Measurements from ENCODE around the gene ROR1. TPM values are rescaled to one million over a fixed set of nuclear protein-coding genes. Genes with fewer than 3 reads are reported as not detected.

ROR1 gene
- total and polyA plus RNA-seq, 2 donors (not counting 1 experiment from before 2014, with no cell fraction given) = 14.5 to 16.5 TPM

GRCh38 chr1:63991685-63992084 is 217.9 kb downstream of the ROR1 start:
- DNase-seq (ENCODE audit: low read depth in 2 of 2) = no peak
- Histone ChIP-seq H3K27me3 (ENCODE audit: control insufficient read depth, insufficient read depth, low read length) (no peaks in the 10 kb centered on the region), H3K27ac (ENCODE audit: insufficient read depth, low read length) (no peak overlapping the region), H3K4me2 (ENCODE audit: extremely low read depth, insufficient read depth, low read length) (no peak overlapping the region), H3K4me3 (replicated peaks in 1 of 4; ENCODE audit: control extremely low read depth in 1 of 4, insufficient read depth in 1 of 4, low read depth in 3 of 4, low read length in 4 of 4) (no peak overlapping the region), H4K20me1 (ENCODE audit: control insufficient read depth, extremely low read depth, insufficient read depth, low read length) (no peaks in the 10 kb centered on the region), H3K79me2 (ENCODE audit: control insufficient read depth, insufficient read depth, low read length) (no peaks in the 10 kb centered on the region), H3K36me3 (ENCODE audit: control insufficient read depth, insufficient read depth, low read length) (no peaks in the 10 kb centered on the region), H3K4me1 (ENCODE audit: control insufficient read depth, extremely low read depth, insufficient read depth, low read length) (no peaks in the 10 kb centered on the region), H3K9ac (ENCODE audit: insufficient read depth, low read length) (no peak overlapping the region), H3K9me3 (ENCODE audit: control insufficient read depth, insufficient read depth, low read depth, low read length) (no peaks in the 10 kb centered on the region), H2AFZ (ENCODE audit: low read length) (no peak overlapping the region)
- TF ChIP-seq EZH2 (IDR thresholded peaks at IDR 0.05; ENCODE audit: low read length, missing control alignments) = no peak
- TF ChIP-seq, protein P1, sequence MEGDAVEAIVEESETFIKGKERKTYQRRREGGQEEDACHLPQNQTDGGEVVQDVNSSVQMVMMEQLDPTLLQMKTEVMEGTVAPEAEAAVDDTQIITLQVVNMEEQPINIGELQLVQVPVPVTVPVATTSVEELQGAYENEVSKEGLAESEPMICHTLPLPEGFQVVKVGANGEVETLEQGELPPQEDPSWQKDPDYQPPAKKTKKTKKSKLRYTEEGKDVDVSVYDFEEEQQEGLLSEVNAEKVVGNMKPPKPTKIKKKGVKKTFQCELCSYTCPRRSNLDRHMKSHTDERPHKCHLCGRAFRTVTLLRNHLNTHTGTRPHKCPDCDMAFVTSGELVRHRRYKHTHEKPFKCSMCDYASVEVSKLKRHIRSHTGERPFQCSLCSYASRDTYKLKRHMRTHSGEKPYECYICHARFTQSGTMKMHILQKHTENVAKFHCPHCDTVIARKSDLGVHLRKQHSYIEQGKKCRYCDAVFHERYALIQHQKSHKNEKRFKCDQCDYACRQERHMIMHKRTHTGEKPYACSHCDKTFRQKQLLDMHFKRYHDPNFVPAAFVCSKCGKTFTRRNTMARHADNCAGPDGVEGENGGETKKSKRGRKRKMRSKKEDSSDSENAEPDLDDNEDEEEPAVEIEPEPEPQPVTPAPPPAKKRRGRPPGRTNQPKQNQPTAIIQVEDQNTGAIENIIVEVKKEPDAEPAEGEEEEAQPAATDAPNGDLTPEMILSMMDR (conservative IDR thresholded peaks at IDR 0.05 in 1 of 2, IDR thresholded peaks at IDR 0.05 in 1 of 2; ENCODE audit: low read depth in 1 of 2, low read length in 2 of 2) = no peak

GRCh38 chr1:64000021-64000420 is 226.2 kb downstream of the ROR1 start:
- Histone ChIP-seq H3K9ac (ENCODE audit: insufficient read depth, low read length) (no peak overlapping the region), H3K9me3 (ENCODE audit: control insufficient read depth, insufficient read depth, low read depth, low read length) (no peaks in the 10 kb centered on the region), H3K4me1 (ENCODE audit: control insufficient read depth, extremely low read depth, insufficient read depth, low read length) (peaks cover 2% of the 10 kb centered on the region), H2AFZ (ENCODE audit: low read length) (no peak overlapping the region), H3K36me3 (ENCODE audit: control insufficient read depth, insufficient read depth, low read length) (no peaks in the 10 kb centered on the region), H3K4me2 (ENCODE audit: extremely low read depth, insufficient read depth, low read length) (no peak overlapping the region), H4K20me1 (ENCODE audit: control insufficient read depth, extremely low read depth, insufficient read depth, low read length) (no peaks in the 10 kb centered on the region), H3K27ac (ENCODE audit: insufficient read depth, low read length) (no peak overlapping the region), H3K79me2 (ENCODE audit: control insufficient read depth, insufficient read depth, low read length) (no peaks in the 10 kb centered on the region), H3K27me3 (ENCODE audit: control insufficient read depth, insufficient read depth, low read length) (no peaks in the 10 kb centered on the region), H3K4me3 (replicated peaks in 1 of 4; ENCODE audit: control extremely low read depth in 1 of 4, insufficient read depth in 1 of 4, low read depth in 3 of 4, low read length in 4 of 4) (no peak overlapping the region)
- TF ChIP-seq, protein P1 (conservative IDR thresholded peaks at IDR 0.05 in 1 of 2, IDR thresholded peaks at IDR 0.05 in 1 of 2; ENCODE audit: low read depth in 1 of 2, low read length in 2 of 2) = no peak
- TF ChIP-seq EZH2 (IDR thresholded peaks at IDR 0.05; ENCODE audit: low read length, missing control alignments) = no peak
- peak; percentile 52 to 77 for DNase-seq (ENCODE audit: low read depth in 2 of 2)

- H4K20me1 ChIP-seq (ENCODE audit: control insufficient read depth, extremely low read depth, insufficient read depth, low read length) = no peaks in the 10 kb centered on the region
- H3K36me3 ChIP-seq (ENCODE audit: control insufficient read depth, insufficient read depth, low read length) = no peaks in the 10 kb centered on the region
- H3K4me3 ChIP-seq (replicated peaks in 1 of 4; ENCODE audit: control extremely low read depth in 1 of 4, insufficient read depth in 1 of 4, low read depth in 3 of 4, low read length in 4 of 4) = no peak overlapping the region
- no peak for TF ChIP-seq EZH2 (IDR thresholded peaks at IDR 0.05; ENCODE audit: low read length, missing control alignments)
- TF ChIP-seq, protein P1 (conservative IDR thresholded peaks at IDR 0.05 in 1 of 2, IDR thresholded peaks at IDR 0.05 in 1 of 2; ENCODE audit: low read depth in 1 of 2, low read length in 2 of 2) = no peak
- no peak overlapping the region for H3K9ac ChIP-seq (ENCODE audit: insufficient read depth, low read length)
- H3K27ac ChIP-seq (ENCODE audit: insufficient read depth, low read length) = no peak overlapping the region
- no peaks in the 10 kb centered on the region for H3K79me2 ChIP-seq (ENCODE audit: control insufficient read depth, insufficient read depth, low read length)
- H3K27me3 ChIP-seq (ENCODE audit: control insufficient read depth, insufficient read depth, low read length) = no peaks in the 10 kb centered on the region
- no peak overlapping the region for H2AFZ ChIP-seq (ENCODE audit: low read length)
- H3K9me3 ChIP-seq (ENCODE audit: control insufficient read depth, insufficient read depth, low read depth, low read length) = no peaks in the 10 kb centered on the region
- H3K4me2 ChIP-seq (ENCODE audit: extremely low read depth, insufficient read depth, low read length) = no peak overlapping the region
- DNase-seq (ENCODE audit: low read depth in 2 of 2) = peak; percentile 10 to 38
- peaks cover 2% of the 10 kb centered on the region for H3K4me1 ChIP-seq (ENCODE audit: control insufficient read depth, extremely low read depth, insufficient read depth, low read length)
These were observed 227.2 kb downstream of the ROR1 start for GRCh38 chr1:64001038-64001437.
